HepG2 (cell line): ENCODE measurements around the gene FHIP2A. TPM values are rescaled to one million over a fixed set of nuclear protein-coding genes. Genes with fewer than 3 reads are reported as not detected.

ENCODE experiments used
- ATAC-seq: fragments of 200-7000 bp; cut with Tn5 transposase; 3 replicates; pipeline ENCODE4 v1.9.1; 2020; ENCODE audit warnings: mild to moderate bottlenecking, moderate library complexity
- BruUV-seq: library from RNA; stranded (reverse); fragments of 400-500 nt; replicated peaks from 2 replicates; lab custom pipeline; 2021; lab: Mats Ljungman, UMichigan
- CTCF ChIA-PET: fragments of 300-600 bp; formaldehyde crosslinking; extraction: SDS; loops from one replicate; lab custom pipeline; 2021; ENCODE audit warnings: low total read pairs, inconsistent platforms, low intra/inter-chr PET ratio; lab: Yijun Ruan, JAX
- POLR2A ChIA-PET: fragments of 350-600 bp; sonication (Branson Sonifier 250); formaldehyde crosslinking; loops from one replicate; lab custom pipeline; 2020; ENCODE audit warnings: antibody characterized with exemption, inconsistent platforms; lab: Yijun Ruan, JAX
- DNase-seq: peaks from one replicate; pipeline ENCODE4 v3.0.0-alpha.2; 2015; ENCODE audit warnings: low spot score
- FAIRE-seq: peaks from 3 replicates; lab custom pipeline; 2011; peaks lifted over from hg19 to GRCh38; lab: Jason Lieb, UNC
- H2AFZ ChIP-seq: one replicate; pipeline ENCODE4 v1.6.1; 2011; ENCODE audit warnings: low read length, inconsistent platforms
- H3K27ac ChIP-seq: fragments of 300-600 bp; 3 replicates; pipeline ENCODE4 v1.8.0; 2011; ENCODE audit warnings: mixed run types, mild to moderate bottlenecking, mixed read lengths, low read length, inconsistent platforms; ENCODE audit not compliant: insufficient read depth; ENCODE audit errors: extremely low read length
- H3K27me3 ChIP-seq, 2 experiments: fragments of 200-600 bp in 1 of 2; 2 replicates in 1 of 2; 3 replicates in 1 of 2; pipeline versions ENCODE4 v1.6.0 to v1.8.0; 2011; ENCODE audit warnings: low read length in 2 of 2, mild to moderate bottlenecking in 2 of 2, moderate library complexity in 2 of 2, inconsistent platforms in 1 of 2; ENCODE audit not compliant: insufficient read depth in 2 of 2, control insufficient read depth in 1 of 2
- H3K36me3 ChIP-seq, 2 experiments: fragments of 200-600 bp in 1 of 2; replicated peaks in 1 of 2; 2 replicates in 1 of 2; 3 replicates in 1 of 2; pipeline versions ENCODE4 v1.5.1 to v1.8.0; 2011; ENCODE audit warnings: low read length in 2 of 2, inconsistent platforms in 1 of 2; ENCODE audit not compliant: insufficient read depth in 2 of 2, control insufficient read depth in 1 of 2
- H3K4me1 ChIP-seq: 2 replicates; pipeline ENCODE4 v1.5.1; 2012; ENCODE audit warnings: low read length, inconsistent platforms; ENCODE audit not compliant: insufficient read depth
- H3K4me2 ChIP-seq: 2 replicates; pipeline ENCODE4 v1.6.0; 2011; ENCODE audit warnings: low read depth, low read length, inconsistent platforms
- H3K4me3 ChIP-seq, 3 experiments: fragments of 200-600 bp in 1 of 3; sonication (generic), shearing (Covaris generic) in 1 of 3; replicated peaks in 1 of 3; 2 replicates each; pipeline ENCODE4 v1.5.1; 2011 to 2016; ENCODE audit warnings: low read length in 3 of 3, inconsistent platforms in 2 of 3, low read depth in 2 of 3, mild to moderate bottlenecking in 2 of 3, control low read depth in 1 of 3, mixed read lengths in 1 of 3; ENCODE audit not compliant: insufficient read depth in 1 of 3
- H3K79me2 ChIP-seq: one replicate; pipeline ENCODE4 v1.6.1; 2011; ENCODE audit warnings: low read length, inconsistent platforms; ENCODE audit not compliant: insufficient read depth
- H3K9ac ChIP-seq: 2 replicates; pipeline ENCODE4 v1.6.0; 2011; ENCODE audit warnings: mild to moderate bottlenecking, low read depth, low read length, inconsistent platforms; ENCODE audit not compliant: insufficient read depth
- H3K9me3 ChIP-seq: 2 replicates; pipeline ENCODE4 v1.5.1; 2012; ENCODE audit warnings: mild to moderate bottlenecking, low read length
- H4K20me1 ChIP-seq: 2 replicates; pipeline ENCODE4 v1.6.0; 2011; ENCODE audit warnings: inconsistent platforms, mild to moderate bottlenecking, low read length, moderate library complexity; ENCODE audit not compliant: insufficient read depth
- FOXA1 ChIP-seq, 2 experiments: fragments of 450-650 bp in 1 of 2; sonication (generic) in 1 of 2; formaldehyde crosslinking in 1 of 2; IDR thresholded peaks; 2 replicates each; pipeline versions ENCODE4 v1.4.0 to v1.6.1; 2016 to 2020; ENCODE audit warnings: missing genetic modification reagents in 1 of 2
- FOXM1 ChIP-seq: sonication (generic); formaldehyde crosslinking; IDR thresholded peaks from 2 replicates; pipeline ENCODE4 v1.5.0; 2020; ENCODE audit warnings: missing genetic modification reagents
- KLF6 ChIP-seq: IDR thresholded peaks from 2 replicates; pipeline ENCODE4 v1.8.0; 2016; ENCODE audit warnings: missing biosample characterization, missing genetic modification reagents
- NFE2L2 ChIP-seq: fragments of 150-350 bp; IDR thresholded peaks from 2 replicates; pipeline ENCODE4 v1.6.1; 2014; ENCODE audit warnings: low read length
- RAD51 ChIP-seq: fragments of 450-650 bp; IDR thresholded peaks from 2 replicates; pipeline ENCODE4 v1.6.1; 2016; ENCODE audit warnings: borderline replicate concordance
- SIX1 ChIP-seq: sonication (generic); formaldehyde crosslinking; IDR thresholded peaks from 2 replicates; pipeline ENCODE4 v1.4.0; 2020; ENCODE audit warnings: missing genetic modification reagents, borderline replicate concordance
- ZEB1 ChIP-seq: IDR thresholded peaks from 2 replicates; pipeline ENCODE4 v1.6.1; 2012; ENCODE audit warnings: mild to moderate bottlenecking, low read depth, inconsistent platforms; ENCODE audit not compliant: insufficient replicate concordance
- ZNF10 ChIP-seq: sonication (generic); formaldehyde crosslinking; IDR thresholded peaks from 2 replicates; pipeline ENCODE4 v1.4.0; 2020; ENCODE audit warnings: mild to moderate bottlenecking, low read depth, missing genetic modification reagents, borderline replicate concordance
- ZNF101 ChIP-seq: sonication (generic); formaldehyde crosslinking; IDR thresholded peaks from 2 replicates; pipeline ENCODE4 v1.4.0; 2020; ENCODE audit warnings: mild to moderate bottlenecking, low read depth, missing genetic modification reagents, borderline replicate concordance
- ZNF331 ChIP-seq: sonication (generic); formaldehyde crosslinking; IDR thresholded peaks from 2 replicates; pipeline ENCODE4 v1.4.0; 2020; ENCODE audit warnings: missing genetic modification reagents
- ZNF607 ChIP-seq: sonication (generic); formaldehyde crosslinking; IDR thresholded peaks from 2 replicates; pipeline ENCODE4 v1.5.1; 2020; ENCODE audit warnings: missing genetic modification reagents, mild to moderate bottlenecking, borderline replicate concordance
- ZNF619 ChIP-seq: sonication (generic); formaldehyde crosslinking; IDR thresholded peaks from 2 replicates; pipeline ENCODE4 v1.4.0; 2020; ENCODE audit warnings: mild to moderate bottlenecking, missing genetic modification reagents
- ZNF652 ChIP-seq: IDR thresholded peaks from 2 replicates; pipeline ENCODE4 v1.6.1; 2016; ENCODE audit warnings: low read depth, borderline replicate concordance
- ZNF772 ChIP-seq: sonication (generic); formaldehyde crosslinking; IDR thresholded peaks from 2 replicates; pipeline ENCODE4 v1.5.0; 2020; ENCODE audit warnings: mild to moderate bottlenecking, missing genetic modification reagents
- WGBS: methylation state at CpG from one replicate; pipeline ENCODE4 v1.1.6; 2017; ENCODE audit warnings: low lambda C conversion rate; 5-methylcytosine and 5-hydroxymethylcytosine counted together
- in situ Hi-C: cut with HindIII; loops from 2 replicates; pipeline ENCODE4 v1.10.0; 2017; ENCODE audit warnings: low pct_unique_long_range_greater_than_20kb; ENCODE audit not compliant: extremely low pct_ligation_motif_present
- intact Hi-C: fragments of 100-400 bp; cut with micrococcal nuclease; formaldehyde crosslinking; loops from one replicate; pipeline ENCODE4 v1.10.0; 2022; ENCODE audit not compliant: unreplicated experiment
- polyA plus RNA-seq, 8 experiments: library from polyadenylated mRNA; depleted of rRNA in 3 of 8; stranded (reverse) in 7 of 8; unstranded in 1 of 8; fragments of >200 nt; fragmentation: Illumina TruSeq in 4 of 8; extraction: Trizol in 4 of 8; gene quantifications; 2 replicates each; pipeline versions ENCODE4 v1.2.1 to v1.2.3, GENCODE V29; 2011 to 2016; ENCODE audit warnings: low read depth in 4 of 8, missing spikeins in 1 of 8, mixed read lengths in 1 of 8; ENCODE audit not compliant: insufficient read depth in 1 of 8
- total RNA-seq, 5 experiments: library from RNA; depleted of rRNA; stranded (reverse); fragments of >200 nt; fragmentation: Illumina TruSeq; extraction: Trizol; gene quantifications; 2 replicates each; pipeline ENCODE4 v1.2.3, GENCODE V29; 2016; ENCODE audit warnings: low read depth in 1 of 5
- TF ChIP-seq, protein P1 (sequence below): sonication (generic); formaldehyde crosslinking; IDR thresholded peaks from 2 replicates; pipeline ENCODE4 v1.4.0; 2020; ENCODE audit warnings: missing genetic modification reagents
- TF ChIP-seq, protein P2 (sequence below): sonication (generic); formaldehyde crosslinking; IDR thresholded peaks from 2 replicates; pipeline ENCODE4 v1.5.1; 2020; ENCODE audit warnings: mild to moderate bottlenecking, missing genetic modification reagents, borderline replicate concordance
- TF ChIP-seq, protein P3 (sequence below): sonication (generic); formaldehyde crosslinking; IDR thresholded peaks from 2 replicates; pipeline ENCODE4 v1.5.1; 2020; ENCODE audit warnings: missing genetic modification reagents, mild to moderate bottlenecking, borderline replicate concordance
- TF ChIP-seq, protein P4 (sequence below): sonication (generic); formaldehyde crosslinking; IDR thresholded peaks from 2 replicates; pipeline ENCODE4 v1.5.0; 2020; ENCODE audit warnings: missing genetic modification reagents, mild to moderate bottlenecking, borderline replicate concordance

Gene FHIP2A
- total and polyA plus RNA-seq, 2 of the 13 experiments (the other 11 are each of a cell fraction or from before 2014, with no cell fraction given) = 6.5 to 8.3 TPM

DNA sequence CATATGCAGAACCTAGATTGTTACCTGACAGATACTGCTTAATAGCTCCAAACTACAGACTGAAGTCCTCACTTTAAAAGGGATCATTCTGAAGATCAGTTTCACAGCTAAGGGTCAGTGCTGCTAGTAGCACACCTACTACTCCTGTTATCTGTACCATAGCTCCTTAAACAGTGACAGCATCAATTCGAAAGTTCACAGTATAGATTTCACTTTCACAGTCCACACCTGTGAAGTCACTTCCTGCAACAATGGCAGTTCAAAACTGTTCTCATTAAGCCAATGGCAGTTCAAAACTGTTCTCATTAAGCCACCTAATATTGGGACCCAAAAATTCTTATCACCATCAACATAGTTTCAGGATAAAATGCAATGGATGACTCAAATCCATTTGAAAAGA lies 10.7 kb upstream of the FHIP2A start:
- Histone ChIP-seq H2AFZ (no peak overlapping the region), H3K27ac (no peak overlapping the region), H3K9me3 (no peaks in the 10 kb centered on the region), H3K4me3 (no peak overlapping the region), H3K9ac (no peak overlapping the region), H3K27me3 (no peaks in the 10 kb centered on the region), H3K36me3 (no peaks in the 10 kb centered on the region), H3K4me1 (no peaks in the 10 kb centered on the region), H3K79me2 (no peaks in the 10 kb centered on the region), H3K4me2 (no peak overlapping the region), H4K20me1 (no peaks in the 10 kb centered on the region)
- WGBS = 0% methylated on average over 1 of the region's 1 CpG
- TF ChIP-seq ZNF619 (no peak), ZNF10 (no peak), ZNF331 (no peak), FOXM1 (CRISPR knock-in tag) (no peak), SIX1 (no peak), NFE2L2 (no peak), RAD51 (no peak), ZNF607 (CRISPR knock-in tag) (no peak), ZNF652 (CRISPR knock-in tag) (no peak), ZEB1 (no peak), KLF6 (CRISPR knock-in tag) (no peak), FOXA1 (IDR thresholded peaks at IDR 0.05) (no peak), FOXA1 (CRISPR knock-in tag; IDR thresholded peaks at IDR 0.05) (no peak), ZNF101 (CRISPR knock-in tag) (no peak), ZNF772 (CRISPR knock-in tag) (no peak)
- TF ChIP-seq, protein P1, sequence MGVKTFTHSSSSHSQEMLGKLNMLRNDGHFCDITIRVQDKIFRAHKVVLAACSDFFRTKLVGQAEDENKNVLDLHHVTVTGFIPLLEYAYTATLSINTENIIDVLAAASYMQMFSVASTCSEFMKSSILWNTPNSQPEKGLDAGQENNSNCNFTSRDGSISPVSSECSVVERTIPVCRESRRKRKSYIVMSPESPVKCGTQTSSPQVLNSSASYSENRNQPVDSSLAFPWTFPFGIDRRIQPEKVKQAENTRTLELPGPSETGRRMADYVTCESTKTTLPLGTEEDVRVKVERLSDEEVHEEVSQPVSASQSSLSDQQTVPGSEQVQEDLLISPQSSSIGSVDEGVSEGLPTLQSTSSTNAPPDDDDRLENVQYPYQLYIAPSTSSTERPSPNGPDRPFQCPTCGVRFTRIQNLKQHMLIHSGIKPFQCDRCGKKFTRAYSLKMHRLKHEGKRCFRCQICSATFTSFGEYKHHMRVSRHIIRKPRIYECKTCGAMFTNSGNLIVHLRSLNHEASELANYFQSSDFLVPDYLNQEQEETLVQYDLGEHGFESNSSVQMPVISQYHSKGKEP (CRISPR knock-in tag) = no peak
- TF ChIP-seq, protein P2, sequence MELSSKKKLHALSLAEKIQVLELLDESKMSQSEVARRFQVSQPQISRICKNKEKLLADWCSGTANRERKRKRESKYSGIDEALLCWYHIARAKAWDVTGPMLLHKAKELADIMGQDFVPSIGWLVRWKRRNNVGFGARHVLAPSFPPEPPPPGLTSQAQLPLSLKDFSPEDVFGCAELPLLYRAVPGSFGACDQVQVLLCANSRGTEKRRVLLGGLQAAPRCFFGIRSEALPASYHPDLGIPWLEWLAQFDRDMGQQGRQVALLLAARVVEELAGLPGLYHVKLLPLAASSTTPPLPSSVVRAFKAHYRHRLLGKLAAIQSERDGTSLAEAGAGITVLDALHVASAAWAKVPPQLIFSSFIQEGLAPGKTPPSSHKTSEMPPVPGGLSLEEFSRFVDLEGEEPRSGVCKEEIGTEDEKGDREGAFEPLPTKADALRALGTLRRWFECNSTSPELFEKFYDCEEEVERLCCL (CRISPR knock-in tag) = no peak
- TF ChIP-seq, protein P3, sequence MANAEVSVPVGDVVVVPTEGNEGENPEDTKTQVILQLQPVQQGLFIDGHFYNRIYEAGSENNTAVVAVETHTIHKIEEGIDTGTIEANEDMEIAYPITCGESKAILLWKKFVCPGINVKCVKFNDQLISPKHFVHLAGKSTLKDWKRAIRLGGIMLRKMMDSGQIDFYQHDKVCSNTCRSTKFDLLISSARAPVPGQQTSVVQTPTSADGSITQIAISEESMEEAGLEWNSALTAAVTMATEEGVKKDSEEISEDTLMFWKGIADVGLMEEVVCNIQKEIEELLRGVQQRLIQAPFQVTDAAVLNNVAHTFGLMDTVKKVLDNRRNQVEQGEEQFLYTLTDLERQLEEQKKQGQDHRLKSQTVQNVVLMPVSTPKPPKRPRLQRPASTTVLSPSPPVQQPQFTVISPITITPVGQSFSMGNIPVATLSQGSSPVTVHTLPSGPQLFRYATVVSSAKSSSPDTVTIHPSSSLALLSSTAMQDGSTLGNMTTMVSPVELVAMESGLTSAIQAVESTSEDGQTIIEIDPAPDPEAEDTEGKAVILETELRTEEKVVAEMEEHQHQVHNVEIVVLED (CRISPR knock-in tag) = no peak
- TF ChIP-seq, protein P4, sequence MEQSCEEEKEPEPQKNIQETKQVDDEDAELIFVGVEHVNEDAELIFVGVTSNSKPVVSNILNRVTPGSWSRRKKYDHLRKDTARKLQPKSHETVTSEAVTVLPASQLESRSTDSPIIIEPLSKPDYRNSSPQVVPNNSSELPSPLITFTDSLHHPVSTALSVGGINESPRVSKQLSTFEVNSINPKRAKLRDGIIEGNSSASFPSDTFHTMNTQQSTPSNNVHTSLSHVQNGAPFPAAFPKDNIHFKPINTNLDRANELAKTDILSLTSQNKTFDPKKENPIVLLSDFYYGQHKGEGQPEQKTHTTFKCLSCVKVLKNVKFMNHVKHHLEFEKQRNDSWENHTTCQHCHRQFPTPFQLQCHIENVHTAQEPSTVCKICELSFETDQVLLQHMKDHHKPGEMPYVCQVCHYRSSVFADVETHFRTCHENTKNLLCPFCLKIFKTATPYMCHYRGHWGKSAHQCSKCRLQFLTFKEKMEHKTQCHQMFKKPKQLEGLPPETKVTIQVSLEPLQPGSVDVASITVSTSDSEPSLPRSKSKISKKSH (CRISPR knock-in tag) = no peak
- ChIA-PET POLR2A (no interaction called here), CTCF (no interaction called here)
- ATAC-seq (no peak), FAIRE-seq (no peak), DNase-seq (no peak)
- intact Hi-C loops (no loop called here), in situ Hi-C loops (no loop called here)
- BruUV-seq = no TSS peak
